Mucosa of stomach (tissue), 1 donor: Measurements from ENCODE around the gene SPTBN5.

Experiments used
- H3K27me3 ChIP-seq: one replicate; pipeline ENCODE4 v1.7.0; 2013; ENCODE audit warnings: mild to moderate bottlenecking, low read length; ENCODE audit not compliant: control insufficient read depth, insufficient read depth
- H3K36me3 ChIP-seq: one replicate; pipeline ENCODE4 v1.7.0; 2013; ENCODE audit warnings: low read length; ENCODE audit not compliant: control insufficient read depth, insufficient read depth
- H3K4me1 ChIP-seq: one replicate; pipeline ENCODE4 v1.7.0; 2013; ENCODE audit warnings: mild to moderate bottlenecking, low read length; ENCODE audit not compliant: control insufficient read depth, insufficient read depth
- H3K4me3 ChIP-seq: one replicate; pipeline ENCODE4 v1.7.0; 2013; ENCODE audit warnings: low read length
- H3K9ac ChIP-seq: one replicate; pipeline ENCODE4 v1.7.0; 2013; ENCODE audit warnings: mild to moderate bottlenecking, low read length, moderate library complexity
- H3K9me3 ChIP-seq: one replicate; pipeline ENCODE4 v1.7.0; 2013; ENCODE audit warnings: mild to moderate bottlenecking, low read length, moderate library complexity; ENCODE audit not compliant: control insufficient read depth
- donor health status: Pancreatic carcinoma.

The SPTBN5 gene

DNA sequence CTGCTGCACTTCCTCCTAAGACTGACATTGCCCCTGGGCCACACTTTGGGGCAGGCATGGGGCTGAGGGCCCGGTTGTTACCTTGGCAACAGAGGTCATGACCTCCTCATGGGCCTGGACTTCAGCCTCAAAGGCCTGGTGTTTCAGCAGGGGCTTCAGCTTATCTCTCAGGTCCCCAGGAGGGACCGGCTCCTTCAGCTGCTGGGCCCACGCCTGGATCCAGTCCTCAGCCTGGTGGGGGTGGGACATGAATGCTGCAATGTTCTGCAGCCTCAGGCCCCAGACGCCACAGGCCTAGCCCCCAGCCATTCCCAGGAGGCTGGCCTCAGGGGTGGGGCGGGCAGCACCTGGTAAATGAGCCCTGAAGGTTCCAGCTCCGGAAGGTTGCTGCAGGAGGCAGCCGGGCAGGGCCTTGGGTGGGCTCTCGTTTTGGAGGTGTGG lies 27.6 kb downstream of the SPTBN5 start:
- Histone ChIP-seq H3K9me3 (no peaks in the 10 kb centered on the region), H3K27me3 (no peaks in the 10 kb centered on the region), H3K4me3 (no peak overlapping the region), H3K36me3 (no peaks in the 10 kb centered on the region), H3K9ac (no peak overlapping the region), H3K4me1 (peaks cover 7% of the 10 kb centered on the region)

DNA sequence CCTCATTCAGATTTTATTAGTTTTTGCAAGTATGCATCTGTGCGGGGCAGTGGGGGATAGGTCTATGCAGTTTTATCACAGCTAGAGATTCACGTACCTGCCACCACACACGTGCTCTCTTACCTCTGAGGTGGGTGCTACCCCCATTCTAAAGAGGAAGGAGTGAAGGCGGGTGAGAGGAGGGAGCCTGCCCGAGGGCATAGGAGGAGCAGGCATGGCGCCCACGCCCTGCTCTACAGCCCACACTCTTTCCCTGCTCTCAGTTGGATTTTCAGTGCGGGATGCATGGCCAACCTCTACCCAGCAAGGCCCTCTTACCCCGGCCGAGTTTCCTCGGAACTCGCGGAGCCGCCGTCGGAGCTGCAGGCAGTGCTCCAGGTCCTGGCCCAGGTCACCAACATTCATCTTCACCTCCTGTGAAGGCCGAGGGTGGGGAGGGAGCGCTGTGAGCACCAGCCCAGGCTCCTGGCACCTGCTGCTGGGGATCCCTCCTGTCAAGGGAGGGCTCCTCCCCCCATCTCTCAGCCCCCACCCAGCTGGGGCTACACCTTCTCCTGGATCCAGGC lies 28.3 kb downstream of the SPTBN5 start:
- Histone ChIP-seq H3K4me1 (peaks cover 7% of the 10 kb centered on the region), H3K9me3 (no peaks in the 10 kb centered on the region), H3K9ac (no peak overlapping the region), H3K36me3 (no peaks in the 10 kb centered on the region), H3K27me3 (no peaks in the 10 kb centered on the region), H3K4me3 (no peak overlapping the region)

DNA sequence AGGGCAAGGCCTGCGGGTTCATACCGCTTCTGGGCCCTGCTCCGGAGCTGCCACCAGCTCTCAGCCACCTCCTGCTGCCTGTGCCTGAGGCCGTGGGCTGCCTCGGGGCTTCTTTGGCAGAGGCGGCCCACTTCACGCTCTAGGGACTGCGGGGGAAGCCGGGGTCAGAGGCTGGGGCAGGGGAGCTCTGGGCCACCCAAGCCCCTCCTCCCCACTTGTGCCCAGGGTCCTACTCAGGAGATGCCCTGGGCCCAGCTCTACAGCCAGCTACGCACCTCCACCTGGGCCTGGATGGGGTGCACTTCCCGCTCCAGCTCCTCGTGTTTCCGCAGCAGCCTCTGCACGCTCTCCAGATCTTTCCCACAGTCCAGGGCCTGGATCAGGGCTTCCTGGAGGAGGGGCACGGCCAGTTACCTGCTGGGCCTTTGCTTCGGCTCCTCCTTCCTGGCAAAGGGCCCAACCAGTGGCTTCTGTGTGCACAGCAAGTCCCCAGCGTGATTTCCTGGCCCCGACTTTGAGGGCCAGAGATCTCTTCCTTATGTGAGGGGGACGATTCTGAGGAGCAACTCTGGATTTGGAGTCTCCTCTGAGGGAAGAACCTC lies 31.2 kb downstream of the SPTBN5 start:
- no peaks in the 10 kb centered on the region for H3K27me3 ChIP-seq
- no peaks in the 10 kb centered on the region for H3K36me3 ChIP-seq
- H3K4me1 ChIP-seq, result peaks cover 7% of the 10 kb centered on the region
- H3K4me3 ChIP-seq, result no peak overlapping the region
- H3K9me3 ChIP-seq, result no peaks in the 10 kb centered on the region
- H3K9ac ChIP-seq, result no peak overlapping the region

DNA sequence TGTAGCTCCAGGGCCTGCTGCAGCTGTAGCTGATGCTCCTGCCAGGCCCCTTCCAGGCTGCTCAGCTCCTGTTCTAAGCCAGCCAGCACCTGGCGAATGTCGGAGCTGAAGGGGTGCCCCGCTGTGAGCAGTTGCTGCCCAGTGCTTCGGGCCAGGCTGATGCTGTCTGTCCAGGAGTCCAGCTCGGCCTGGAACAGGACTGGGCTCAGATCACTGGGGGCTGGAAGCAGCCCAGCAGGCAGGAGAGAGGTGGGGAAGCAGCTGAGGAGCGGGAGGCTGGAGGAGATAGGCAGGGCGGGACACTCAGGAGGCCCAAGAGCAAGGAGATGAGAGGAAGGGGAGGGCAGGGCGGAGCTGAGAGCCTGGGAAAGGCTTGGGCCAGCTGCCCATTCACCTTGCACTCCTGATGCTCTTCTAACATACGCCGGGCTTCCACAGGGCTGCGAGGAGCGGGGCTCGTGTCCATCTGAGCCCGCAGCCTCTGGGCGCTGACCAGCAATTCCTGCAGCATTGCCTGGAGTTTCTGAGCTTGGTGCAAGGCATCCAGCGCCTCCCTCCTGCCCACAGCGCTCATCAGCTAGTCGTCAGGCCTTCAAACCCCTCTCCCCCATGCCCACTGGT lies 32.0 kb downstream of the SPTBN5 start:
- H3K9ac ChIP-seq, result no peak overlapping the region
- no peaks in the 10 kb centered on the region for H3K27me3 ChIP-seq
- H3K9me3 ChIP-seq, result no peaks in the 10 kb centered on the region
- peaks cover 7% of the 10 kb centered on the region for H3K4me1 ChIP-seq
- no peak overlapping the region for H3K4me3 ChIP-seq
- no peaks in the 10 kb centered on the region for H3K36me3 ChIP-seq

DNA sequence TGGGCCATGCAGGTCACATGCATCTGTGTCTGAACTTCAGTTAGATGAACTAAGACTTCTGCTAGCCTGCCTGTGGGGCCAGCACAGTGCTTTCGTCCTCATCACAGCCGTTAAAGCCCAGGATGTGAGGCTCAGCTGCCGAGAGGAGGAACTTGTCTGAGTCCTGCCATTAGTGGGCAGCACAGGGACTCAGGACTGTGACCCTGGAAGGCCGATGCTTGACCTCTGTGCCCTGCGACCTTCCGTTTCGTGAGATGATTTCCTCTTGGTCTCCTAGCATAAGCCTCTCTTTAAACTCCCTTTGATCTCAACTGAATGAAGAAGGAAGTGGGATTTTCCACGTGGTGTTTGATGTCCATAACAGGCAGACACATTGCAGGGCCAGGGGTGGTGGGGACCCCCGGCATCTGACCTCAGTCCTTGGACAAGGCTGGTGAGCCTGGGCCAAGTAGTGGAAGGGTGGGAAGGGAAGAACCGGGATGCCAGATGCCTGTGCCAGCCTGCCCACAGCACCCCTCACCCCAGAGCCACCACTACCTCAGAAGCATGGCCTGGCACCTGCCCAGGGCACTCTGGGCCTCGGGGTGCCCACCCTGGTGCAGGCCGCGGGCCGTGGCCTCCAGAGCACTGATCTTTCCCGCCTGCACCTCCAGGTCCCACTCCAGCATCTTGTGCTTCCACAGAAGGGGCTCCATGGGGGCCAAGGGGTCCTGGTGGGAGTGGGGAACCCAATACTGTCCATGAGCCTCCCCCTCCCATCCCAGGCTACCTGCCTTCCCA lies 33.6 kb downstream of the SPTBN5 start:
- no peak overlapping the region for H3K4me3 ChIP-seq
- no peaks in the 10 kb centered on the region for H3K36me3 ChIP-seq
- no peaks in the 10 kb centered on the region for H3K9me3 ChIP-seq
- H3K4me1 ChIP-seq, result peaks cover 7% of the 10 kb centered on the region
- no peaks in the 10 kb centered on the region for H3K27me3 ChIP-seq
- H3K9ac ChIP-seq, result no peak overlapping the region

DNA sequence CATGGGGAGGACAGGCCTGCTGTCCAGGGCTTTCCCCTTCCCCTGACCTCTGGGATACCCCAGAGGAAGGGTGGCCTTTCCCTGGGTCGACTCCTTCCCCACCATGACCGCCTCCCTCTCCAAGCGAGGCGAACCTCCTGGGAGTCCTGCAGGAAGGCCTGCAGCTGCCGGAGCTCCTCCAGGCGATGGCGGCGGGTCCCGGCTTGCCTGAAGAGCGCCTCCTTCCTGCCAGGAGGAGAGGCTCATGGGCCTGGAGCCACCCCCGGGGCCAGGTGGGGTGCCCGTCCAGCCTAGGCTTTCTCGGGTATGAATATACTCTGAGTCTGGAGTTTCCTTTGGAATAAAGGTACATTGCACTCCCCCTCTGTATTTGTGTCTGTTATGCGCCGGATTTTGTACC lies 35.1 kb downstream of the SPTBN5 start:
- Histone ChIP-seq H3K9ac (no peak overlapping the region), H3K4me3 (no peak overlapping the region), H3K9me3 (no peaks in the 10 kb centered on the region), H3K27me3 (no peaks in the 10 kb centered on the region), H3K36me3 (no peaks in the 10 kb centered on the region), H3K4me1 (peaks cover 7% of the 10 kb centered on the region)

DNA sequence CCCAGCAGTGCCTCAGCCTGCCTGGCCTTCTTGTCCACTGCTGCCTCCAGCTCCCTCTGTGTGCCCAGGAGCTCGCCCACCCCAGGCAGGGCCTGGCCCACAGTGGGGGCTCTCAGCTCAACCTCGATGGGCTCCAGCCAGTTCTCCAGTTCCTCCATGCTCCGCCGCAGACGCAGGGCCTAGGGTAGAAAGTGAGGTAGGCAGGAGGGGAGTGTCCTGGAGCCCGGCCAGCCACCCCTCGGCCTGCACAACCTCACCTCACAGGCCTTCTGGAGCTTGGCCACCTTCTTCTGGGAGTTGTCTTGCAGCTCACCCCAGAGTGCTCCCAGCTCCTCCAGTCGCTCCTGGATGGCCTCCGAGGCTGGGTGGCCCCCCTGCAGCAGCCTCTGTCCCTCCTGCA lies 36.5 kb downstream of the SPTBN5 start:
- Histone ChIP-seq H3K9ac (no peak overlapping the region), H3K9me3 (no peaks in the 10 kb centered on the region), H3K27me3 (peaks cover 11% of the 10 kb centered on the region), H3K4me1 (peaks cover 1% of the 10 kb centered on the region), H3K4me3 (no peak overlapping the region), H3K36me3 (no peaks in the 10 kb centered on the region)

DNA sequence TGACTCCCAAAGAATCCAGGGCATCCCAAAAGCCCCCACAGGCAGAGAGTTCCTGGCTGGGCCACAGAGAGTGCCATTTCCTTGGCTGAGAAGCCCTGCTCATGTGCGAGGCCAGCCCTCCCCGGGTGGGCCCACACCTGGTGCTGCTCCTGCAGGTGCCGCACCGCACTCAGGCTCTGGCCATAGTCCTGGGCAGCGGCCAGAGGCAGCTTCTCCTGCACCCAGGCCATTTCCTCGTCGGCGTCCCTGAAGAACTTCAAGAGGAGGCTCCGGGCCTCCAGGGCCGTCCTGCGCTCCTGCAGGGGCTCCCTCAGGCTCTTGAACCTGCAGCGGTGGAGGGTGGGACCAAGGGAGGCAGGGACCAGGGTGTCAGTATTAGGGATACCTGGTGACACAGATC lies 37.1 kb downstream of the SPTBN5 start:
- Histone ChIP-seq H3K36me3 (no peaks in the 10 kb centered on the region), H3K4me1 (no peaks in the 10 kb centered on the region), H3K9ac (no peak overlapping the region), H3K9me3 (no peaks in the 10 kb centered on the region), H3K27me3 (peaks cover 16% of the 10 kb centered on the region), H3K4me3 (no peak overlapping the region)

DNA sequence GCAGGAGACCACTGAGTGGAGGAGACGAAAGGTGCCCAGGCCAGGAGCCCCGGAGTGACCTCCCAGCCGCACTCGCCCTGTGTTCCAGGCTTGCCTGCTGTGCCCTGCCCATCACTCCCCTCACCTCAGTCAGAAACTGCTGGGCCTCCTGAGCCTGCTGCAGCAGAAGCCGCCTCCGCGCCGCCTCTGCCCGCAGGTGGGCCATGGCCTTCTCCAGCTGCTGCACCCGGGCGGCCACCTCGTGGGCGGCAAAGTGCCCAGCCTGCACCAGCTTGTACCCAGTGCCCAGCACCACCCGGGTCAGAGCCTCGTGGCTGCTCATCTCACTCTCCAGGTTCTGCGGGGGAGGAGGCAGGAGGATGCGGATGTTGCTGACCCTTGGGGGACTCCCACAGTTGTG lies 37.6 kb downstream of the SPTBN5 start:
- no peaks in the 10 kb centered on the region for H3K4me1 ChIP-seq
- no peaks in the 10 kb centered on the region for H3K9me3 ChIP-seq
- no peak overlapping the region for H3K4me3 ChIP-seq
- no peaks in the 10 kb centered on the region for H3K36me3 ChIP-seq
- H3K9ac ChIP-seq, result no peak overlapping the region
- peaks cover 19% of the 10 kb centered on the region for H3K27me3 ChIP-seq

DNA sequence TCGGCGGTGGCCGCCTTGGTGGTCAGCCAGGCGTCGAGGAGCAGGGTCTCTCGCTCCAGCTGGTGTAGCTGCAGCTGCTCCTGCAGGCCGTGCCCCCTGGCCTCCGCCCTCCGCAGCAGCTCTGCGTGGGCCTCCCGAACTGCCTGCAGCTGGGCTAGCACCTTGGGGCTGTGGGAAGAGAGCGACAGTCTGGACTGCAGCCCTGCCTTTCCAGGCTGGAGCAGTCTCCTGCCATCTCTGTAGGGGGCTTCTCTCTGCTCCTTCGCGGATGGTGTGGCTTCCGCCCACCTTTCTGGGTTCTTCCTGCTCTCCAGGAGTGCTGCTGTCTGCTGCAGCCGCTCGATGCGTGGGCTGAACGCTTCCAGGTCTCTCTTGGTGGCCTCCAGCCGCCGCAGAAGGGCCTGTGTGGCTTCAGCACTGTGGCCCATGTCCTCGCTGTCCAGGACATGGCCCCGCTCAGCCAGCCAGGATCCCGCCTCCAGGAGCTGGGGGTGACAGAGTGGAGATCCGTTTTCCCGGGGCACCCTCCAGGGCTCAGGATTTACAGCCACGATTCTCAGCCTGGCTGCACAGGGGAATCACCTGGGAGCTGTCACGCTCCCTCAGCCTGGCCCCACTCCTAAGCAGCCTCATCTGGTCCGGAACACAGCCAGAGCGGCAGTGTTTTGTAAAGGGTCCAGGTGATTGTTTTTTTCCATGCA lies 38.4 kb downstream of the SPTBN5 start:
- Histone ChIP-seq H3K4me3 (no peak overlapping the region), H3K9me3 (no peaks in the 10 kb centered on the region), H3K27me3 (peaks cover 19% of the 10 kb centered on the region), H3K4me1 (no peaks in the 10 kb centered on the region), H3K36me3 (no peaks in the 10 kb centered on the region), H3K9ac (no peak overlapping the region)

DNA sequence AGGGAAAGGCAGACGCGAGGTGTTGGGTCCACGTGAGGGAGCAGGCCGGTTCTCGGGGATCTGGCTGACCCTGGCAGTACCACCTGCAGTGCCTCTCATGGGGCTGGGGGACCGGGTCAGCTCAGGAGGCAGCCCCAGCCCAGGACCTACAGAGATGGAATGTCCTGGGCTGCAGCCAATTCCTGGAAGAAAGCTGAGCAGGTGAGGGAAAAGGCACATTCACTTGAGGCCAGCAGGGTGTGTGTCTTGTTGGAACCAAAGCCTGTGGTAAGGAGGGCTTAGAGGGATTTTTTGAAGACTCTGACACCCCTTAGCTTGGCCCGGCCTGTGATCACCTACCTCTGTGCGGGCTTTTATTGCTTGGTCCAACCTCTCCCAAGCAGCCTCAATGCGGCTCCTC lies 39.4 kb downstream of the SPTBN5 start:
- peaks cover 19% of the 10 kb centered on the region for H3K27me3 ChIP-seq
- no peaks in the 10 kb centered on the region for H3K36me3 ChIP-seq
- no peak overlapping the region for H3K4me3 ChIP-seq
- H3K9ac ChIP-seq, result no peak overlapping the region
- H3K4me1 ChIP-seq, result no peaks in the 10 kb centered on the region
- H3K9me3 ChIP-seq, result no peaks in the 10 kb centered on the region

DNA sequence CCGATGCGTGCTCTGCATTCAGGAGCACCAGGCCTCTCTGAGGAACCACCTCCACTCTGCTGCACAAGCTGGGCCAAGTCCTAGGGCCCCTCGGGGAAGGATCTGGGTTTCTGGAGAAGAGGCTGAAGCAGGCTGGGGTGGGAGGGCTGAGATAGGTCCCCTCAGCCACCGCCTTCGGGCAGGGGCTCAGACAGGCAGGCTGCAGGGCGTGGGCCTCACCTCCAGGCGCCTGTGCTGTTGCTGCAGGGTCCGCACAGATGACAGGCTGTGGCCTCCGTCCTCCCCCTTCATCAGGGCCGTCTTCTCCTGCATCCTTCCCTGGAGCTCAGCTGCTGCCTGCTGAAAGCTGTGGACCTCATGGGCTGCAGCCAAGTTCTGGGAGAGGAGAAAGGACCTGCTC lies 40.0 kb downstream of the SPTBN5 start:
- H3K4me1 ChIP-seq, result no peaks in the 10 kb centered on the region
- no peak overlapping the region for H3K9ac ChIP-seq
- no peak overlapping the region for H3K4me3 ChIP-seq
- H3K36me3 ChIP-seq, result no peaks in the 10 kb centered on the region
- no peaks in the 10 kb centered on the region for H3K9me3 ChIP-seq
- H3K27me3 ChIP-seq, result peaks cover 19% of the 10 kb centered on the region
